D721Med (cell line): ENCODE measurements around the gene CLCF1.

Source experiments
- DNase-seq: peaks from one replicate; pipeline ENCODE4 v3.0.0; 2011; ENCODE audit warnings: low spot score; ENCODE audit not compliant: insufficient read length
- FAIRE-seq: peaks from 2 replicates; lab custom pipeline; 2011; peaks lifted over from hg19 to GRCh38; lab: Jason Lieb, UNC
- TF ChIP-seq, protein P1 (sequence below): IDR thresholded peaks from 2 replicates; pipeline ENCODE4 v1.5.1; 2012; ENCODE audit warnings: mild to moderate bottlenecking, control low read depth; ENCODE audit not compliant: insufficient read depth; ENCODE audit errors: missing control alignments

The CLCF1 gene

DNA sequence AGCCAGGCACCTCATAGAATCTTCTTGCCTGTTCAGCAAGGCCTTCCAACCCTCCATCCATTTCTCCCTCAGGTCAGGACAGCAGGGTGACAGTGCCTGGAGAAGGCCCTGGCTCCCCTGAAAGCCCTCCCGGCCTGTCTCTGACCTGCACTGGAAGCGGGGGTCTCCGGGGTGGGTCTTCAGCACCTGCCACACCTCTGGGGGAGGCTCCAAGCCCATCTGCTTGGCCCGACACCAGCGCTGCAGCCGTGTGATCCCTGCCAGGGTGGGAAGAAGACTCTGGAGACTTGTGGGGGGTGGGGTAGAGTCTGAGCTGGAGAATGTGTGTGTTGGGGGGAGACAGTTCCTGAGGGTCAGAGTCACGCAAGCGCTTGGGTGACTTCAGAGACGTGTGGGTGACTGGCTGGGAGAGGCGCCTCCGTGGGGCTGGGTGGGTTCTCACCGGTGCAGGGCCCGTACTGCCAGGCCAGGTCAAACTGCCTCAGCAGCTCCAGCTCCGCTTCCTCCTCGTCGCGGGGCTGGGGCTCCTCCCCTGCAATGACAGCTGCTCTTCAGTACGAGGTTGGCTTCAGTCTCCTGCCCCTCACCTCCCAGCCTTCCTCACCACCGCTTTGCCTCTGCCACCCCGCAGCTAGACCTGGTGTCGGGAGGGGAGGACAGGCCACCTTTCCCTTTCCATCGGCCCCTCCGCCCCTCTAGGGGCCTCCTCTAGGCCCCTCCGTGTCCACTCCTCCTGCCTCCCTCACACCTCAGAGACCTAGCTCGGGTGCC is 20.7 kb downstream of the CLCF1 start:
- peak; percentile 10 for DNase-seq
- TF ChIP-seq, protein P1, sequence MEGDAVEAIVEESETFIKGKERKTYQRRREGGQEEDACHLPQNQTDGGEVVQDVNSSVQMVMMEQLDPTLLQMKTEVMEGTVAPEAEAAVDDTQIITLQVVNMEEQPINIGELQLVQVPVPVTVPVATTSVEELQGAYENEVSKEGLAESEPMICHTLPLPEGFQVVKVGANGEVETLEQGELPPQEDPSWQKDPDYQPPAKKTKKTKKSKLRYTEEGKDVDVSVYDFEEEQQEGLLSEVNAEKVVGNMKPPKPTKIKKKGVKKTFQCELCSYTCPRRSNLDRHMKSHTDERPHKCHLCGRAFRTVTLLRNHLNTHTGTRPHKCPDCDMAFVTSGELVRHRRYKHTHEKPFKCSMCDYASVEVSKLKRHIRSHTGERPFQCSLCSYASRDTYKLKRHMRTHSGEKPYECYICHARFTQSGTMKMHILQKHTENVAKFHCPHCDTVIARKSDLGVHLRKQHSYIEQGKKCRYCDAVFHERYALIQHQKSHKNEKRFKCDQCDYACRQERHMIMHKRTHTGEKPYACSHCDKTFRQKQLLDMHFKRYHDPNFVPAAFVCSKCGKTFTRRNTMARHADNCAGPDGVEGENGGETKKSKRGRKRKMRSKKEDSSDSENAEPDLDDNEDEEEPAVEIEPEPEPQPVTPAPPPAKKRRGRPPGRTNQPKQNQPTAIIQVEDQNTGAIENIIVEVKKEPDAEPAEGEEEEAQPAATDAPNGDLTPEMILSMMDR: no peak
- FAIRE-seq: no peak

DNA sequence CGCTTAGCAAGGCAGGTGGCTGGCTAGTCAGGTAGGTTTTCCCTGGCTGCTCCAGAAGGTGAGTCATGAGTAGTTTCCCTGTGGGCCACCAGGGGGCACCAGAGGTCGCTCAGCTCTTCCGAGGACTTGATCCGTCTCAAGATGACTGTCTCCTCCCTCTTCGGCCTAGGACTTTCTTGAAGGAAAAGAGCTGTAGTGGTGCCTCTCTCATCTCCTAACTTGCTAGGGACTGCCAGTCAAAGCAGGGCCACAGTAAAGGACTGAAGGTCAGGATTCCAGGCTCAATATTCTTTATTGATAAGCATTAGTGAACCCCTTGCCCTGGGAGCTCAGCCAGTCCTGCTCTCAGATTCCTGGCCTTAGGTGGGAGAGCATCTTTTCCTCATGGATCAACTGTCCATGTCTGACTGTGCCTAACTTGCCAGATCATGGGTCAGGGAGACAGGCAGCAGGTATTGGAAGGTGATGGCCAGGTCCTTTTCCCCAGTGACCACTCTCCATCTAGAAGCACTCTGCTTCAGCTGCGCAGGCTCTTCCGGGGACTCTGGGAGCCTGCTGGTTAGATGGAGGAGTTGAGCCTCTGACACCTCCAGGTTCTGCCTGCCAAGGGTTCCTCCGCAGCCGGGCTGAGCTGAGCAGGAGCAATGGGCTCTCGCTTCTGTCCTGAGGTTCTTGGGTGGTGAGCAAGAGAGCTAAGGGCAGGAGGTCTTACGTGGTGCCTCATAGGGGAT is 22.0 kb downstream of the CLCF1 start:
- DNase-seq (peak; percentile 71), FAIRE-seq (no peak)
- TF ChIP-seq, protein P1: peak; percentile 85

DNA sequence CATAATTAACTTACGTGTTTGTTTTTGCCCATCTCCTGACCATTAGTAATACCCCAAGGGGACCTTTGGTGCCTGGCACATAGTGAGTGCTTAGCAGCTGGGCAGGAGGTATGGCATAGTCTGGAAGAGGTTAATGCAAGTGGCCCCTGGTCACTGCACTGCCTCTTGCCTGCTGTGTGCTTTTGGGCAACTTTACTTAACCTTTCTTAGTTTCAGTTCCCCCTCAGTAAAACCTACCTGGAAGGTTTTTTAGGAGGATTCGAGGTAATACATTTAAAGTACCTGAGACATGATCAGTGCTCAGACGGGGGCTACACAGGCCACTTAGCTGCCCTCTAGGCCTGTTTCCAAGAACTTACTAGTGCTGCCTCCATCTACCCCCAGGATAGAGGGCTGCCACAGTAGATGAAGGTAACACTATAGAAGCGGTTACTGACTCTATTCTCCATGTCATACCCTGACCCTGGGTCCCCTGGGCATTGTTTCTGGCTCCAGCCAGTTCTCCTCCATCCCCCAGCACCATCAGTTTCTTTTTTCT is 23.4 kb downstream of the CLCF1 start:
- DNase-seq (no peak), FAIRE-seq (no peak)
- TF ChIP-seq, protein P1: no peak

DNA sequence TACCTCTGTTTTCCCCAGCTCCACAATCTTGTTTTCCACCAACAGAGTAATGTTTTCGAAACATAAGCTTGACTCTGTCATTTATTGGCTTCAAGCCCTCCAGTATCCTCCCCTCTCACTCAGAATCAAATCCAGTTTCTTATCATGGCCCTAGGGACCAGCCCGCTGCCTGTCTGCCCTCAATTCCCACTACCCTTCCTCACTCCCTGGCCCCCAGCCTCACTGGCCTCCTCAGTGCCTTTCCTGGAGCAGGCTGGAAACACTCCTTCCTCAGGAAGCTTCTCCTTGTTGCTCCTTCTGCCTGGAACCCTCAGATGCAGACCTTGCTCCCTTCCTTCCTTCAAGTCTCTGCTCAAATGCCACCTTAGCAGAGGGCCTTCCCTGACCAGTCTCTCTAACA is 23.9 kb downstream of the CLCF1 start:
- no peak for DNase-seq
- FAIRE-seq: no peak
- TF ChIP-seq, protein P1: no peak

DNA sequence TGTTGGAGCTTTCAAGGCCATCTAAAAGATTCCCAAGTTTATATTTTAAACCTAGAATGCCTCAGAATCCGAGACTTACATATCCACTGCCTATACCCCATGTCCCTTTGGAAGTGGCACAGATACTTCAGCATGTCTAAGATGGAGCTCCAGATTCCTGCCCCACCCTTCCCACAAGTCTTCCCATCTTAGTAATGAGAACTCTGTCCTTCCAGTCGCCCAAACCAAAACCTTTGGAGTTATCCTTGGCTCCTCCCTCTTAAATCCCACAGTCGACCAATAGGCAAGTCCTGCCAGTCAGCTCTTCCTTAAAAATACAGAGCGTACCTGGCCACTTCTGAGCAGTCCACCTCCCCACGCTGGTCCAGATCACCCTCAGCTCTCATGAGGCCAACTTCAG is 24.4 kb downstream of the CLCF1 start:
- peak; percentile 3 for DNase-seq
- TF ChIP-seq, protein P1: no peak
- FAIRE-seq: no peak

DNA sequence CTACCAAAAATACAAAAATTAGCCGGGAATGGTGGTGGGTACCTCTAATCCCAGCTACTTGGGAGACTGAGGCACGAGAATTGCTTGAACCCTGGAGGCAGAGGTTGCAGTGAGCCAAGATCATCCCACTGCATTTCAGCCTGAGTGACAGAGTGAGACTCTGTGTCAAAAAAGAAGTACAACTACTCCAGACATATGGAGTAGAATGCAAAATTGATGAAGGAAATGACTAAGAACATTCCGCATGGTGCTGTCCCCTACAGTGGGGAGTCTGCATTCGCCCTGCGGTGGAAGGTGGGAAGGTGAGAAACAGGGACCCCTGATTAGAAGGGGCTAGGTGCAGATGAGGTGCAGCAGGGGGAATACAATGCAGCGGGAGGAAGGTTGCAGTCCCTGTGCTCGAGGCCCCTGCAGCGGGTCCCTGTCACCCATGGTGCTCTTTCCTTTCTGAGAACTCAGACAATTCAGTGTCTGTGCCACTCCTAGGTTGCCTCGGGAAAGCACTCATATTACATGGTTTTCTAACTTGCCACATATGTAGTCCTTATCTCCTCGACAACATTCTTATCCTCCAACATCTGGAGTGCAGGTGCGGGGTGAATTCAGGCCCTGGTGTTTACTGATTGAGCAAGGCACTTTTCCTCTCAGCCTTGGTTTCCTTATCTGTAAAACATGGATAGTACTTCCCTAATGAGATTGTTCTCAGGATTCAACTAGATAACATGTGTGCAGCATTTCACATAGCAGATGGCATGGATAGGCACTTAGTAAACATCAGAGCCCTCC is 25.2 kb downstream of the CLCF1 start:
- FAIRE-seq (no peak), DNase-seq (peak; percentile 5)
- TF ChIP-seq, protein P1: no peak
